Endothelial cell of umbilical vein (primary cell): Measurements from ENCODE around the gene RFX2. TPM values are rescaled to one million over a fixed set of nuclear protein-coding genes. Genes with fewer than 3 reads are reported as not detected.

Experiments used
- BruUV-seq: library from RNA; stranded (reverse); fragments of 400-500 nt; replicated peaks from 2 replicates; lab custom pipeline; 2021; lab: Mats Ljungman, UMichigan
- CTCF ChIA-PET: fragments of 300-600, 350-600 bp; sonication (Branson Sonifier 250); formaldehyde crosslinking; loops from one replicate; lab custom pipeline; 2021; ENCODE audit warnings: antibody characterized with exemption, inconsistent platforms; lab: Charles Lee
- POLR2A ChIA-PET: fragments of 300-600, 350-600 bp; sonication (Branson Sonifier 250); formaldehyde crosslinking; loops from one replicate; lab custom pipeline; 2021; ENCODE audit warnings: antibody characterized with exemption, inconsistent platforms; lab: Charles Lee
- DNase-seq: peaks from one replicate; pipeline ENCODE4 v3.0.0-alpha.2; 2011; ENCODE audit warnings: low read depth, low spot score
- FAIRE-seq: peaks from 2 replicates; lab custom pipeline; 2011; peaks lifted over from hg19 to GRCh38; lab: Jason Lieb, UNC
- H2AFZ ChIP-seq: 2 replicates; pipeline ENCODE4 v1.6.0; 2012; ENCODE audit warnings: low read depth, low read length, control low read depth, inconsistent platforms
- H3K27ac ChIP-seq: 2 replicates; pipeline ENCODE4 v1.5.1; 2011; ENCODE audit warnings: low read depth, mild to moderate bottlenecking, control low read depth, low read length, moderate library complexity; ENCODE audit not compliant: insufficient read depth
- H3K27me3 ChIP-seq, 2 experiments: 2 replicates each; pipeline versions ENCODE4 v1.6.0 to v1.6.1; 2011; ENCODE audit warnings: low read length in 2 of 2, mixed read lengths in 1 of 2; ENCODE audit not compliant: control insufficient read depth in 2 of 2, insufficient read depth in 2 of 2
- H3K36me3 ChIP-seq, 2 experiments: 2 replicates in 1 of 2; 3 replicates in 1 of 2; pipeline ENCODE4 v1.5.1; 2011; ENCODE audit warnings: low read length in 2 of 2, mild to moderate bottlenecking in 1 of 2, moderate library complexity in 1 of 2; ENCODE audit not compliant: control insufficient read depth in 2 of 2, insufficient read depth in 2 of 2; ENCODE audit errors: extremely low read depth in 1 of 2
- H3K4me1 ChIP-seq: 3 replicates; pipeline ENCODE4 v1.5.1; 2011; ENCODE audit warnings: mild to moderate bottlenecking, low read length; ENCODE audit not compliant: control insufficient read depth, insufficient read depth; ENCODE audit errors: extremely low read depth
- H3K4me2 ChIP-seq: 2 replicates; pipeline ENCODE4 v1.6.1; 2011; ENCODE audit warnings: low read length, control low read depth, mixed read lengths; ENCODE audit not compliant: insufficient read depth
- H3K4me3 ChIP-seq, 3 experiments: fragments of 200-600 bp in 1 of 3; sonication (generic), shearing (Covaris generic) in 1 of 3; replicated peaks in 1 of 3; 2 replicates each; pipeline ENCODE4 v1.5.1; 2011 to 2016; ENCODE audit warnings: control low read depth in 3 of 3, low read length in 3 of 3, mild to moderate bottlenecking in 2 of 3, inconsistent platforms in 1 of 3, low read depth in 1 of 3, moderate library complexity in 1 of 3; ENCODE audit not compliant: insufficient read depth in 1 of 3
- H3K79me2 ChIP-seq: 2 replicates; pipeline ENCODE4 v1.6.0; 2012; ENCODE audit warnings: low read length, inconsistent platforms; ENCODE audit not compliant: control insufficient read depth, insufficient read depth
- H3K9ac ChIP-seq: replicated peaks from 2 replicates; pipeline ENCODE3; 2011; ENCODE audit warnings: low read length, control low read depth; ENCODE audit not compliant: insufficient read depth; ENCODE audit errors: extremely low read depth
- H3K9me1 ChIP-seq: replicated peaks from 3 replicates; pipeline ENCODE4 v1.6.0; 2011; ENCODE audit warnings: mild to moderate bottlenecking, low read length; ENCODE audit not compliant: control insufficient read depth, insufficient read depth; ENCODE audit errors: extremely low read depth
- H3K9me3 ChIP-seq: replicated peaks from 2 replicates; pipeline ENCODE4 v1.5.1; 2012; ENCODE audit warnings: low read length, inconsistent platforms; ENCODE audit not compliant: control insufficient read depth, insufficient read depth
- H4K20me1 ChIP-seq: replicated peaks from 2 replicates; pipeline ENCODE3; 2011; ENCODE audit warnings: mild to moderate bottlenecking, low read length; ENCODE audit not compliant: control insufficient read depth, insufficient read depth; ENCODE audit errors: extremely low read depth
- EZH2 ChIP-seq: IDR thresholded peaks from 2 replicates; pipeline ENCODE4 v1.6.1; 2012; ENCODE audit warnings: borderline replicate concordance, low read depth, mild to moderate bottlenecking, moderate library complexity, low read length, inconsistent platforms; ENCODE audit not compliant: severe bottlenecking
- FOS ChIP-seq: IDR thresholded peaks from 2 replicates; pipeline ENCODE4 v1.6.1; 2011; ENCODE audit warnings: mild to moderate bottlenecking, low read length, moderate library complexity, borderline replicate concordance; ENCODE audit not compliant: insufficient read depth
- GATA2 ChIP-seq: IDR thresholded peaks from 2 replicates; pipeline ENCODE4 v1.7.0; 2011; ENCODE audit warnings: low read depth, mild to moderate bottlenecking, moderate library complexity, mixed read lengths, low read length; ENCODE audit not compliant: insufficient read length, insufficient read depth
- JUN ChIP-seq: IDR thresholded peaks from 2 replicates; pipeline ENCODE4 v1.6.1; 2011; ENCODE audit warnings: borderline replicate concordance, low read depth; ENCODE audit not compliant: insufficient read length, insufficient read depth
- MYC ChIP-seq: IDR thresholded peaks from one replicate; pipeline ENCODE4 v1.6.1; 2011; ENCODE audit warnings: mild to moderate bottlenecking, low read depth, low read length
- POLR2A ChIP-seq: IDR thresholded peaks from 2 replicates; pipeline ENCODE4 v1.6.1; 2012; ENCODE audit warnings: low read depth, mild to moderate bottlenecking, control low read depth, low read length
- POLR2AphosphoS5 ChIP-seq: IDR thresholded peaks from 2 replicates; pipeline ENCODE4 v1.6.1; 2012; ENCODE audit warnings: low read depth, mild to moderate bottlenecking, control low read depth, low read length, moderate library complexity; ENCODE audit not compliant: insufficient read depth
- dilution Hi-C: fragments of 300-500 bp; cut with MboI; formaldehyde crosslinking; loops from one replicate; pipeline ENCODE4 v1.15.0; 2019; ENCODE audit warnings: low sequenced_read_pairs; ENCODE audit not compliant: extremely low pct_ligation_motif_present
- intact Hi-C: fragments of 100-400 bp; cut with micrococcal nuclease; formaldehyde crosslinking; loops from one replicate; pipeline ENCODE4 v1.10.0; 2022
- polyA plus RNA-seq, 4 experiments: library from polyadenylated mRNA; depleted of rRNA in 3 of 4; stranded (reverse) in 3 of 4; unstranded in 1 of 4; fragments of >200 nt; gene quantifications; 2 replicates each; pipeline versions ENCODE4 v1.2.1 to v1.2.3, GENCODE V29; 2011 to 2012; ENCODE audit warnings: missing spikeins in 1 of 4
- total RNA-seq: library from RNA; stranded (reverse); gene quantifications from 2 replicates; pipeline ENCODE4 v1.2.3, GENCODE V29; 2021
- TF ChIP-seq, protein P1 (sequence below), 2 donors: IDR thresholded peaks; 1 replicate in 1 of 2; 2 replicates in 1 of 2; pipeline ENCODE4 v1.5.1; 2011; ENCODE audit warnings: low read length in 2 of 2, mild to moderate bottlenecking in 2 of 2, moderate library complexity in 2 of 2, control low read depth in 1 of 2, inconsistent platforms in 1 of 2, low read depth in 1 of 2; ENCODE audit not compliant: insufficient read depth in 1 of 2; ENCODE audit errors: extremely low read depth in 1 of 2
- TF ChIP-seq, protein P2 (sequence below): IDR thresholded peaks from 2 replicates; pipeline ENCODE4 v1.6.1; 2011; ENCODE audit not compliant: insufficient read depth, insufficient read length

RFX2 gene
- total and polyA plus RNA-seq, 2 donors (not counting 3 experiments of a cell fraction or from before 2014, with no cell fraction given): 16.1 to 19.0 TPM

- H3K27me3 ChIP-seq: no peaks in the 10 kb centered on the region
- intact Hi-C loops (no loop called here), dilution Hi-C loops (no loop called here)
- no peak overlapping the region for H3K4me3 ChIP-seq
- TF ChIP-seq POLR2A (no peak), JUN (no peak), POLR2AphosphoS5 (no peak), EZH2 (no peak), FOS (no peak), GATA2 (no peak), MYC (no peak)
- TF ChIP-seq, protein P1, sequence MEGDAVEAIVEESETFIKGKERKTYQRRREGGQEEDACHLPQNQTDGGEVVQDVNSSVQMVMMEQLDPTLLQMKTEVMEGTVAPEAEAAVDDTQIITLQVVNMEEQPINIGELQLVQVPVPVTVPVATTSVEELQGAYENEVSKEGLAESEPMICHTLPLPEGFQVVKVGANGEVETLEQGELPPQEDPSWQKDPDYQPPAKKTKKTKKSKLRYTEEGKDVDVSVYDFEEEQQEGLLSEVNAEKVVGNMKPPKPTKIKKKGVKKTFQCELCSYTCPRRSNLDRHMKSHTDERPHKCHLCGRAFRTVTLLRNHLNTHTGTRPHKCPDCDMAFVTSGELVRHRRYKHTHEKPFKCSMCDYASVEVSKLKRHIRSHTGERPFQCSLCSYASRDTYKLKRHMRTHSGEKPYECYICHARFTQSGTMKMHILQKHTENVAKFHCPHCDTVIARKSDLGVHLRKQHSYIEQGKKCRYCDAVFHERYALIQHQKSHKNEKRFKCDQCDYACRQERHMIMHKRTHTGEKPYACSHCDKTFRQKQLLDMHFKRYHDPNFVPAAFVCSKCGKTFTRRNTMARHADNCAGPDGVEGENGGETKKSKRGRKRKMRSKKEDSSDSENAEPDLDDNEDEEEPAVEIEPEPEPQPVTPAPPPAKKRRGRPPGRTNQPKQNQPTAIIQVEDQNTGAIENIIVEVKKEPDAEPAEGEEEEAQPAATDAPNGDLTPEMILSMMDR (IDR thresholded peaks at IDR 0.05; ENCODE audit: extremely low read depth in 1 of 2, insufficient read depth in 1 of 2, low read depth in 1 of 2, low read length in 2 of 2): no peak
- TF ChIP-seq, protein P2, sequence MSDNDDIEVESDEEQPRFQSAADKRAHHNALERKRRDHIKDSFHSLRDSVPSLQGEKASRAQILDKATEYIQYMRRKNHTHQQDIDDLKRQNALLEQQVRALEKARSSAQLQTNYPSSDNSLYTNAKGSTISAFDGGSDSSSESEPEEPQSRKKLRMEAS: no peak
- H3K4me1 ChIP-seq: peaks cover 47% of the 10 kb centered on the region
- no peak overlapping the region for H3K9ac ChIP-seq
- ChIA-PET CTCF (interaction anchor here (0.8 to 1.5 kb wide), 6 partner anchors 8 to 58 kb away, joined by 3 to 12 read pairs (median 4); no protein-coding TSS in a partner anchor), POLR2A (no interaction called here)
- DNase-seq (no peak), FAIRE-seq (no peak)
- no peak overlapping the region for H2AFZ ChIP-seq
- no peaks in the 10 kb centered on the region for H4K20me1 ChIP-seq
- no peaks in the 10 kb centered on the region for H3K36me3 ChIP-seq
- no peaks in the 10 kb centered on the region for H3K9me1 ChIP-seq
- H3K4me2 ChIP-seq: no peak overlapping the region
- H3K79me2 ChIP-seq: peaks cover 15% of the 10 kb centered on the region
- peak overlapping the region; percentile 100 for H3K27ac ChIP-seq
- no peaks in the 10 kb centered on the region for H3K9me3 ChIP-seq
- no TSS peak for BruUV-seq
Measured at GRCh38 chr19:6067975-6068374, 42.3 kb downstream of the RFX2 start.
